HG03469 (cell line): ENCODE data around the gene MIF.

Source experiments
- ATAC-seq: cut with Tn5 transposase; IDR thresholded peaks from one replicate; pipeline ENCODE4 v1.9.1; 2021; ENCODE audit warnings: mild to moderate bottlenecking, moderate library complexity, moderate number of reproducible peaks; ENCODE audit not compliant: unreplicated experiment

The MIF gene

GRCh38 chr22:23875801-23876200 lies 18.4 kb upstream of the MIF start:
- ATAC-seq: no peak

DNA sequence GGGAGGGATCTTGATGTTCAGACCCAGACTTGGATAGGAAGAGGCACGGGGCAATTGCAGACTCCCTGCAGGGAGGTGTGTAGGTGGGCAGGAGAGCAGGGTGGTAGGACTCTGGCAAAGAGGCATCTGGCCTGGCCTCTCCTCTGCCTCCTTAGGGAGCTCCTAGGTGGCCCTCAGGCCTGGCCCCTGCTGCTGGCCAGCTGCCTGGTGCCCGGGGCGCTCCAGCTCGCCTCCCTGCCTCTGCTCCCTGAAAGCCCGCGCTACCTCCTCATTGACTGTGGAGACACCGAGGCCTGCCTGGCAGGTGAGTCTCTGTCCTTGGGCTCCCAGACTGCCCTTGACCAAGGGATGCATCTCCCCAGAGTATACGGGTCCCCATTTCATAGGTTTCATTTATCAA lies 16.6 kb upstream of the MIF start:
- no peak for ATAC-seq

- ATAC-seq: no peak
These were observed 16.0 kb upstream of the MIF start for GRCh38 chr22:23878219-23878618.

- no peak for ATAC-seq
These were observed 11.8 kb upstream of the MIF start for GRCh38 chr22:23882370-23882769.

DNA sequence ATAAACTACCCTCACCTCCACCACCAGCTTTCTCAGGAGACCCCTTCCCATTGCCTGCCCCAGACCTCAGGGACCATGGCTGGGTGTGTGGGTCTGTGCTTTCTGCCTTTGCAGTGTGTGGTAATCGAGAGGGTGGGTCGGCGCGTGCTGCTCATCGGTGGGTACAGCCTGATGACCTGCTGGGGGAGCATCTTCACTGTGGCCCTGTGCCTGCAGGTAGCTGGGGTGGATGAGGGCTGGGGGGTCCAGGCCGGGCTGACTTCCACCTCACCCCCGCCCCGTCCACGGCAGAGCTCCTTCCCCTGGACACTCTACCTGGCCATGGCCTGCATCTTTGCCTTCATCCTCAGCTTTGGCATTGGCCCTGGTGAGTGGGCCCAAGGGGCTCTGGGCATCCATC lies 10.5 kb upstream of the MIF start:
- ATAC-seq: no peak

- ATAC-seq: no peak
These were observed 10.0 kb upstream of the MIF start for GRCh38 chr22:23884140-23884539.

- ATAC-seq: no peak
These were observed 5.4 kb upstream of the MIF start for GRCh38 chr22:23888615-23889401.

- ATAC-seq: no peak
These were observed 4.6 kb upstream of the MIF start for GRCh38 chr22:23889620-23890019.

DNA sequence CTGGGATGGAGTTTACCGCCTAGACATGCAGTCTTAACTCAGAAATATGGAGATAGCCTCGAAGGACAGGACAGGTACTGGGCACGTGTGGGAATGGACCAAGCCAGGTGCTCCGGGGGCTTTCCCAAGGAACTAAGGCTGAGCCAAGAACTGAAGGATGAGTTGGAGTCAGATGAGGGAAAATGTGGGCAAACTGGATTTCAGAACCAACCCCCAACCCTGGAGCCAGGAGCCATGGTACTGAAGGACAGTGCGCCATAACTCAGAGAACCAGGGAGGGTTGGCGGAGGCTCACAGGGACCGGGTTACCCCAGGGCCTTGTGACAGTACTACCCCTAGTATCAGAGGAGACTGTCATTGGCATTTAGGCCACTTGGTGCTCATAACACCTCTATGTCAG lies 2.5 kb upstream of the MIF start:
- no peak for ATAC-seq

- ATAC-seq: no peak
These were observed 2.1 kb upstream of the MIF start for GRCh38 chr22:23892130-23892529.

- ATAC-seq: no peak
These were observed 1.5 kb upstream of the MIF start for GRCh38 chr22:23892706-23893105.

DNA sequence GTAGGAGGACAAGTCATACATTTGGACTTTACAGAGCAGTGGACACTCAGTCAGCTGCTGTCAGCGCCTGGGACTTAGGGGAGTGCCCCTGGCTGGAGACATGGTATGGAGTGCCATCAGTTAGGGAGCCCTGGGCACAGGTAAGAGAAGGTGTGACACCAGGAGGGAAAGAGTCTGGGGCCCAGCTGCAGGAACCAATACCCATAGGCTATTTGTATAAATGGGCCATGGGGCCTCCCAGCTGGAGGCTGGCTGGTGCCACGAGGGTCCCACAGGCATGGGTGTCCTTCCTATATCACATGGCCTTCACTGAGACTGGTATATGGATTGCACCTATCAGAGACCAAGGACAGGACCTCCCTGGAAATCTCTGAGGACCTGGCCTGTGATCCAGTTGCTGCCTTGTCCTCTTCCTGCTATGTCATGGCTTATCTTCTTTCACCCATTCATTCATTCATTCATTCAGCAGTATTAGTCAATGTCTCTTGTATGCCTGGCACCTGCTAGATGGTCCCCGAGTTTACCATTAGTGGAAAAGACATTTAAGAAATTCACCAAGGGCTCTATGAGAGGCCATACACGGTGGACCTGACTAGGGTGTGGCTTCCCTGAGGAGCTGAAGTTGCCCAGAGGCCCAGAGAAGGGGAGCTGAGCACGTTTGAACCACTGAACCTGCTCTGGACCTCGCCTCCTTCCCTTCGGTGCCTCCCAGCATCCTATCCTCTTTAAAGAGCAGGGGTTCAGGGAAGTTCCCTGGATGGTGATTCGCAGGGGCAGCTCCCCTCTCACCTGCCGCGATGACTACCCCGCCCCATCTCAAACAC lies 850 bp upstream of the MIF start:
- ATAC-seq: no peak

- ATAC-seq: no peak
These were observed 771 bp downstream of the MIF start for GRCh38 chr22:23894710-23895598.

DNA sequence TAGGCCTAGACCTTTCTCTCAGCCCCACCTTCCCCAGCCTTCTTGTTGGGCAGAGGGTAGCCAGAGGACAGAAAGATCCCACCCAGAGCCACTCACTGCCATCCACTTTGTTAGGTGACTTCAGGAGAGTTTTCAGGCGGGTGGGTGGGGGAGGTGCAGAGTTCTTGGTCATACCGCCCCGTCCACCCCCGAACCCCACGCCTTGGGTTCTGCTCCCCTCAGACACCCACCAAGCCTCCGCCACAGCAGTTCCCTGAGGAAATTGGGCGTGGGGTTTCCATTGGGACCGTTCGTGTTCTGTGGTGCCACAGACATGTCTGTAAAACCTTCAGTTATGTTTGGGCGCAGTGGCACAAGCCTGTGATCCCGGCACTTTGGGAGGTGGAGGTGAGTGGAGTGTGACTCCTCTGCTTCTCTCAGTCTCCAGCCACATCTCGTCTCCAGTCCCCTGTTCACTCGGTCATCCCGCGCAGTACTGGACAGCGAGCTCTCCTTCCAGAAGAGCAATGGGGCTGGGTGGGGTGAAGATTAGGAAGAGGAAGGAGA lies 1.5 kb downstream of the MIF start:
- ATAC-seq: no peak

DNA sequence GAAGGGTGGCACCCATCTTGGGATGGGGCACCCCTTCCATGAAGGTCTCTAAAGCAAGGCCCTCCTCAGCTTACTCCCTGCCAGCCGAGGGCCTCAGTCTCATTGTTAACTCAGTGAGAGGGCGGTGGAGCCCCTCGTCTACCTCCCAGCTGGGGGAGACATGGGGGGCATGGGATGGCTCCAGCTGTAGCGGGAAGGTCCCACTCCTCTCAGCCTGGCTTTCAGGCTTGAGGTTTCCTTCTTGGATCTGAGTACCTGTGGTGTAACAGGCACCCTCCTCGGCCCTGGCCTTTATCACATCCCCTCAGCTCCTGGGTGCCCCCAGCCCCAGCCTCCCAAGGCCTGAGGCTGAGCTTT lies 2.0 kb downstream of the MIF start:
- no peak for ATAC-seq

DNA sequence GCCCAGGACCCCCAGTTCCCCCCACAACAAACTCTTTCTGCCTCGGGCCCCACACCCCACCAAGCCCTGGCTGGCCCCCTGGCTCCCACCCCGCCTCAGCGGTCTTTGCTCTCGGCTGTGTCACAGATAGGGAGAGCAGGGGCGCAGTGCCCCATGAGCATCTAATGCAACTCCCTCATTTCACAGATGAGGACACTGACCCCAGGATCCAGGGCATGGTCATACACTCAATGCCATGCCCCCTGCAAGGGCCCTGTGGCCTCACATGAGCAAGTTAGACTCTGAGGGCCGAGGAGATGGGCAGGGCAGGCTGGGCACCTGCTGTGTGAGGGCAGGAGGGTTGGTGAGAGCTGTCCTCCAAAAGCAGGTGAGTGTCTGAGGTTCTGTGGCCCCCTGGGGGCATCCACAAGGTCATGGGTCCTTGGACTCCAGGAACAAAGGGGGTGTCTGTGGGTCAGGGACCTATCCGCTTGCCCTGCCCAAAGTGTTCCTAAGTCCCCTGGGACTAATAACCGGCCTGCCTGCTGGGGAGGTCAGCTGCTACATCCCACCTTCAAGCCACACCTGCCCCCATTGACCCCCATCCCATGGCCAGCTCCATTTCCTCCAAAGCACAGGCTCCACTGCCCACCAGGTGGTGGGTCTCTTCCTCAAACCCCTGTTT lies 2.5 kb downstream of the MIF start:
- no peak for ATAC-seq

DNA sequence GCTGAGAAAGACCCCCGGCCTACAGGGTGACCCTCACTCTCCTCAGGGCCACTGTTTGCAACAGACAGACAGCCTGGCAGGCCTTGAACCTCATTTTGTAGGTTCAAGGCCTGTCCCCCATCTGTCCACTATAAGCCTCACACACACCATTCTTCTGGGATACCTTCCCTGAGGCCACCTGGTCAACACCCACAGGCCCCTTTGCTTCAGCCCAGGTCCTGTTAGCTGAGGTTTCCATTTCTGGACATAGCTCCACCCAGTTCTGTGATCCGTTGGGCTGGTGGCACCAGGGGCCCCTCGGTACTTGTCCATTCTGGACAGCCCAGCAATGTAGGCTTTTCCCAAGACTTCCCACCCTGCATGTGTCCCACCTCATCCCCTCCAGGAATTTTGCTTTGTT lies 3.1 kb downstream of the MIF start:
- no peak for ATAC-seq

DNA sequence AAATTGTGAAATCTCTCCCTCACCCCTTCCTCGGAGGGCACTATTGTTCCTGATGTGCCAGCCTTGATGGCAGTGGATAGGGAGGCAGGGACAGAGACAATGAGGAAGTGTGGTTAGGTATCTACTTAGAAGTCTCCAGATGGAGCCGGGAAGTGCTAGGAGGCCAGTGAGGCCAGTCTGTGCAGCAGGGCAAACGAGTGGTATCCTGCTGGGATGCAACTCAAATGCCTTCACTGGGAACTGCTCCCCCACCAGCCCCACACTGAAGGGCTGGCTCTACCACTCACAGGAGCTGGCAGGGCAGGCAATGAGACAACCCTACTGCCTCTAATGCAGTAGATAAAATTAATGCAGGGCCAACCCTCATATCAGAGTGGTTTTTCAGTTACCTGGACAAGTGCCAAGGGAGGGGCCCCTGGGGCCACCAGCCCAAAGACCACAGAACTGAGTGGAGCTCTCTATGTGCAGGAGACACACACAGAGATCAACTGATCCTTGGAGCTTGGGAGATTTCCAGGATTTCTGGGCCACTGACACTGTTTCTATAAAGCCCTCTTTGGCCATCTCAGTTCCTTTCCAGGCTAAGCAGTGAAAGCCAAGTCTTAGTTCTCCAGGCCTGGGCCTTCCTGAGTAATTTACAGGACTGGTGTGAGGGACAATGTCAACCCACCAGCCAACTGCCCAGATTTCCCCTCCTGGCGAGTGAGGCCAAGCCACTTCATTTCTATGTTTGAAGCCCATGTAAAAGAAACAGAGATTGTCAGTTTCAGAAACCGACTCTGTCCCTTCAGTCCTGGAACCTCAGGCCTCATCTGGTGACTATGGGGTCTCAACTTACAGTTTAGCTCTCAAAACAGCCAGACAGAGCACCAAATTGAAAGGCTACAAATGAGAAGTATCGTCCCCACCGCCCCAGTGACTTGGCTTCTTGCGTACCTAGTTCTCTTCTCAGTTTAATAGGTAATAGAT lies 4.1 kb downstream of the MIF start:
- no peak for ATAC-seq

- ATAC-seq: no peak
These were observed 5.0 kb downstream of the MIF start for GRCh38 chr22:23899042-23899745.
